GM12878 (cell line): ENCODE results near the gene HMCN1. TPM values are rescaled to one million over a fixed set of nuclear protein-coding genes. Genes with fewer than 3 reads are reported as not detected.

Experiments used
- ATAC-seq: fragments of 200-7000 bp; cut with Tn5 transposase; 3 replicates; pipeline ENCODE4 v1.9.1; 2020; ENCODE audit warnings: mild to moderate bottlenecking, moderate library complexity
- BruUV-seq: library from RNA; stranded (reverse); fragments of 400-500 nt; replicated peaks from 2 replicates; lab custom pipeline; 2021; lab: Mats Ljungman, UMichigan
- CTCF ChIA-PET: fragments of 300-600 bp; sonication (Branson Sonifier 250); formaldehyde crosslinking; extraction: SDS; loops from one replicate; lab custom pipeline; 2021; ENCODE audit warnings: inconsistent platforms; lab: Yijun Ruan, JAX
- POLR2A ChIA-PET: fragments of 350-600 bp; formaldehyde crosslinking; extraction: SDS; loops from one replicate; lab custom pipeline; 2021; ENCODE audit warnings: inconsistent platforms; lab: Charles Lee
- RAD21 ChIA-PET: fragments of 300-600 bp; sonication (Branson Sonifier 250); formaldehyde crosslinking; loops from one replicate; lab custom pipeline; 2023; ENCODE audit warnings: antibody characterized with exemption; ENCODE audit not compliant: unreplicated experiment; lab: Charles Lee
- SMC1A ChIA-PET: fragments of 300-600 bp; sonication (Branson Sonifier 250); formaldehyde crosslinking; loops from one replicate; lab custom pipeline; 2023; ENCODE audit not compliant: unreplicated experiment, uncharacterized antibody; lab: Charles Lee
- DNase-seq: peaks from one replicate; pipeline ENCODE4 v3.0.0-alpha.2; 2011; ENCODE audit warnings: low read depth, low spot score
- FAIRE-seq: peaks from 3 replicates; lab custom pipeline; 2011; peaks lifted over from hg19 to GRCh38; lab: Jason Lieb, UNC
- H2AFZ ChIP-seq: 2 replicates; pipeline ENCODE4 v1.6.0; 2011; ENCODE audit warnings: low read depth, low read length, control low read depth; ENCODE audit not compliant: control insufficient read depth
- H3K27ac ChIP-seq: 2 replicates; pipeline ENCODE4 v1.5.1; 2011; ENCODE audit warnings: control low read depth; ENCODE audit not compliant: control insufficient read depth, insufficient read depth
- H3K27me3 ChIP-seq, 2 experiments: replicated peaks in 1 of 2; 2 replicates each; pipeline versions ENCODE4 v1.6.0 to v1.6.1; 2011; ENCODE audit warnings: low read length in 1 of 2; ENCODE audit not compliant: control insufficient read depth in 2 of 2, insufficient read depth in 2 of 2
- H3K36me3 ChIP-seq, 2 experiments: 2 replicates each; pipeline ENCODE4 v1.5.1; 2011; ENCODE audit warnings: low read length in 1 of 2; ENCODE audit not compliant: control insufficient read depth in 2 of 2, insufficient read depth in 2 of 2
- H3K4me1 ChIP-seq: 2 replicates; pipeline ENCODE4 v1.6.1; 2011; ENCODE audit warnings: mild to moderate bottlenecking, low read length, moderate library complexity, mixed read lengths; ENCODE audit not compliant: control insufficient read depth, insufficient read depth
- H3K4me2 ChIP-seq: 2 replicates; pipeline ENCODE4 v1.6.0; 2011; ENCODE audit warnings: control low read depth; ENCODE audit not compliant: control insufficient read depth, insufficient read depth
- H3K4me3 ChIP-seq: fragments of 200-600 bp; sonication (generic); 2 replicates; pipeline ENCODE4 v1.5.1; 2016
- H3K79me2 ChIP-seq: 2 replicates; pipeline ENCODE4 v1.6.0; 2011; ENCODE audit warnings: low read length; ENCODE audit not compliant: control insufficient read depth, insufficient read depth
- H3K9ac ChIP-seq: 2 replicates; pipeline ENCODE4 v1.8.0; 2011; ENCODE audit warnings: low read length, control low read depth, mixed read lengths; ENCODE audit not compliant: control insufficient read depth, insufficient read depth
- H3K9me3 ChIP-seq: replicated peaks from 3 replicates; pipeline ENCODE4 v1.5.1; 2011; ENCODE audit warnings: mild to moderate bottlenecking, low read length; ENCODE audit not compliant: control insufficient read depth, insufficient read depth
- H4K20me1 ChIP-seq: 2 replicates; pipeline ENCODE4 v1.6.0; 2011; ENCODE audit not compliant: control insufficient read depth, insufficient read depth
- BMI1 ChIP-seq: fragments of 450-650 bp; IDR thresholded peaks from 2 replicates; pipeline ENCODE4 v1.6.1; 2016; ENCODE audit warnings: mild to moderate bottlenecking, moderate library complexity, borderline replicate concordance
- CBX5 ChIP-seq: sonication (generic); IDR thresholded peaks from 2 replicates; pipeline ENCODE4 v1.6.1; 2016; ENCODE audit warnings: low read depth, moderate library complexity, mild to moderate bottlenecking, inconsistent platforms
- CHD4 ChIP-seq: fragments of 200-600 bp; sonication (generic); IDR thresholded peaks from 2 replicates; pipeline ENCODE4 v1.6.1; 2016; ENCODE audit warnings: mild to moderate bottlenecking
- CTCF ChIP-seq, 3 experiments: IDR thresholded peaks in 2 of 3; conservative IDR thresholded peaks in 1 of 3; 2 replicates each; pipeline ENCODE4 v1.5.1; 2011; ENCODE audit warnings: low read depth in 3 of 3, low read length in 3 of 3, mild to moderate bottlenecking in 3 of 3, control low read depth in 2 of 3, moderate library complexity in 2 of 3, inconsistent platforms in 1 of 3, mixed read lengths in 1 of 3; ENCODE audit not compliant: control insufficient read depth in 2 of 3, insufficient read depth in 1 of 3; ENCODE audit errors: extremely low read depth in 1 of 3
- ELK1 ChIP-seq: IDR thresholded peaks from 2 replicates; pipeline ENCODE4 v1.6.1; 2012; ENCODE audit warnings: low read depth, low read length, improper control_type of control experiment
- HCFC1 ChIP-seq: fragments of 150-350 bp; IDR thresholded peaks from 2 replicates; pipeline ENCODE4 v1.6.1; 2014; ENCODE audit warnings: low read length
- IRF3 ChIP-seq: fragments of 450-650 bp; IDR thresholded peaks from 2 replicates; pipeline ENCODE4 v1.6.1; 2014; ENCODE audit warnings: mild to moderate bottlenecking
- JUNB ChIP-seq: IDR thresholded peaks from 2 replicates; pipeline ENCODE4 v1.6.1; 2016; ENCODE audit warnings: antibody characterized with exemption, mild to moderate bottlenecking
- KAT2A ChIP-seq: conservative IDR thresholded peaks from 2 replicates; pipeline ENCODE4 v1.6.1; 2011; ENCODE audit warnings: low read depth, low read length; ENCODE audit not compliant: control insufficient read depth
- KDM1A ChIP-seq: fragments of 200-600 bp; sonication (generic); IDR thresholded peaks from 2 replicates; pipeline ENCODE4 v1.6.1; 2016; ENCODE audit warnings: borderline replicate concordance
- MTA2 ChIP-seq: fragments of 450-650 bp; IDR thresholded peaks from 2 replicates; pipeline ENCODE4 v1.6.1; 2016; ENCODE audit warnings: low read depth, mild to moderate bottlenecking, moderate library complexity
- NR2C1 ChIP-seq: fragments of 450-650 bp; IDR thresholded peaks from 2 replicates; pipeline ENCODE4 v1.6.1; 2017; ENCODE audit warnings: antibody characterized with exemption, mild to moderate bottlenecking, moderate library complexity
- PAX8 ChIP-seq: fragments of 450-650 bp; IDR thresholded peaks from 2 replicates; pipeline ENCODE4 v1.6.1; 2017; ENCODE audit warnings: mild to moderate bottlenecking, moderate library complexity
- RUNX3 ChIP-seq: IDR thresholded peaks from 2 replicates; pipeline ENCODE4 v1.6.1; 2012; ENCODE audit warnings: low read length, inconsistent platforms
- YY1 ChIP-seq: IDR thresholded peaks from 2 replicates; pipeline ENCODE4 v1.6.1; 2011; ENCODE audit warnings: low read depth, mild to moderate bottlenecking, low read length
- ZSCAN29 ChIP-seq: fragments of 450-650 bp; IDR thresholded peaks from 2 replicates; pipeline ENCODE4 v1.6.1; 2017; ENCODE audit warnings: mild to moderate bottlenecking, moderate library complexity
- WGBS: methylation state at CpG from one replicate; pipeline ENCODE4 v1.1.6; 2016; ENCODE audit warnings: low lambda C conversion rate; ENCODE audit not compliant: insufficient replicate concordance, insufficient coverage; ENCODE audit errors: missing lambda C conversion rate; 5-methylcytosine and 5-hydroxymethylcytosine counted together
- in situ Hi-C: fragments of 300-500 bp; cut with MboI; formaldehyde crosslinking; loops from 9 replicates; pipeline ENCODE4 v1.14.3; 2018; ENCODE audit warnings: mixed read lengths
- intact Hi-C: fragments of 100-400 bp; cut with micrococcal nuclease; formaldehyde crosslinking; loops from one replicate; pipeline ENCODE4 v1.14.2; 2022; ENCODE audit not compliant: unreplicated experiment
- polyA plus RNA-seq, 11 experiments: library from polyadenylated mRNA; depleted of rRNA in 4 of 11; unstranded in 6 of 11; stranded (reverse) in 5 of 11; fragments of >200 nt; fragmentation: Nextera tagmentation in 4 of 11; fragmentation: Illumina TruSeq in 1 of 11; extraction: Ambion mirVana in 4 of 11; extraction: Trizol in 1 of 11; gene quantifications; 1 replicate in 1 of 11; 2 replicates in 10 of 11; pipeline versions ENCODE4 v1.2.1 to v1.2.3, GENCODE V29; 2011 to 2016; ENCODE audit warnings: inconsistent platforms in 2 of 11, missing spikeins in 2 of 11, low read depth in 1 of 11
- total RNA-seq, 4 experiments: library from RNA; depleted of rRNA in 3 of 4; stranded (reverse); fragments of >200 nt in 3 of 4; fragmentation: Illumina TruSeq in 1 of 4; extraction: Trizol in 1 of 4; gene quantifications; 2 replicates each; pipeline versions ENCODE4 v1.2.1 to v1.2.3, GENCODE V29; 2013 to 2021

The HMCN1 gene
- total and polyA plus RNA-seq, 10 of the 15 experiments (the other 5 are each of a cell fraction or from before 2014, with no cell fraction given), result under 0.01 to 0.07 TPM; not detected in 8

- TF ChIP-seq HCFC1 (no peak), RUNX3 (peak; percentile 49), CHD4 (no peak)
- BruUV-seq, result no TSS peak
- Histone ChIP-seq H4K20me1 (no peaks in the 10 kb centered on the region), H3K4me3 (no peak overlapping the region), H3K4me2 (no peak overlapping the region), H3K27me3 (no peaks in the 10 kb centered on the region), H3K9me3 (no peaks in the 10 kb centered on the region), H3K4me1 (no peaks in the 10 kb centered on the region), H2AFZ (no peak overlapping the region), H3K9ac (no peak overlapping the region), H3K79me2 (no peaks in the 10 kb centered on the region), H3K36me3 (no peaks in the 10 kb centered on the region), H3K27ac (no peak overlapping the region)
- ChIA-PET CTCF (no interaction called here), SMC1A (no interaction called here), RAD21 (no interaction called here), POLR2A (no interaction called here)
- intact Hi-C loops, result no loop called here
- ATAC-seq, result peak; percentile 54
- no peak for DNase-seq
- 55% methylated on average over 5 of the region's 5 CpGs for WGBS
- FAIRE-seq, result no peak
- in situ Hi-C loops, result no loop called here
Measured at GRCh38 chr1:186187601-186188000, 453.4 kb downstream of the HMCN1 start.

- no peaks in the 10 kb centered on the region for H3K36me3 ChIP-seq
- no peaks in the 10 kb centered on the region for H3K4me1 ChIP-seq
- H2AFZ ChIP-seq, result no peak overlapping the region
- 0% methylated on average over 3 of the region's 3 CpGs for WGBS
- no peaks in the 10 kb centered on the region for H3K9me3 ChIP-seq
- intact Hi-C loops (no loop called here), in situ Hi-C loops (no loop called here)
- no peak for ATAC-seq
- POLR2A ChIA-PET, result no interaction called here
- BruUV-seq, result no TSS peak
- no peak overlapping the region for H3K27ac ChIP-seq
- FAIRE-seq, result no peak
- no peak overlapping the region for H3K4me3 ChIP-seq
- H3K4me2 ChIP-seq, result no peak overlapping the region
- H3K79me2 ChIP-seq, result no peaks in the 10 kb centered on the region
- no peaks in the 10 kb centered on the region for H4K20me1 ChIP-seq
- DNase-seq, result no peak
- SMC1A ChIA-PET, result no interaction called here
- H3K9ac ChIP-seq, result no peak overlapping the region
- RAD21 ChIA-PET, result no interaction called here
- no peaks in the 10 kb centered on the region for H3K27me3 ChIP-seq
- CTCF ChIA-PET, result no interaction called here
- TF ChIP-seq YY1, result no peak
- no peak for TF ChIP-seq MTA2
- TF ChIP-seq KAT2A, result no peak
- no peak for TF ChIP-seq CTCF (IDR thresholded peaks at IDR 0.05 in 2 of 3, conservative IDR thresholded peaks at IDR 0.05 in 1 of 3; ENCODE audit: control insufficient read depth in 2 of 3, extremely low read depth in 1 of 3, insufficient read depth in 1 of 3, low read depth in 3 of 3, low read length in 3 of 3)
- TF ChIP-seq CBX5, result no peak
- TF ChIP-seq BMI1, result no peak
- TF ChIP-seq NR2C1, result no peak
- TF ChIP-seq KDM1A, result no peak
- TF ChIP-seq ZSCAN29, result no peak
- no peak for TF ChIP-seq ELK1
- no peak for TF ChIP-seq PAX8
- no peak for TF ChIP-seq HCFC1
- TF ChIP-seq JUNB, result no peak
- no peak for TF ChIP-seq IRF3
Measured at GRCh38 chr1:186188004-186188539, 453.9 kb downstream of the HMCN1 start.
